Measurements from ENCODE around the gene REELD1.

The REELD1 gene

GRCh38 chr4:146214238-146214637 is at the start of gene REELD1:
REELD1 (plus strand) TSS chr4:146214538; CDS start chr4:146216953, 2,415 bp downstream.
- no peak for DNase-seq (ENCODE audit: low read depth in 2 of 2)

DNA sequence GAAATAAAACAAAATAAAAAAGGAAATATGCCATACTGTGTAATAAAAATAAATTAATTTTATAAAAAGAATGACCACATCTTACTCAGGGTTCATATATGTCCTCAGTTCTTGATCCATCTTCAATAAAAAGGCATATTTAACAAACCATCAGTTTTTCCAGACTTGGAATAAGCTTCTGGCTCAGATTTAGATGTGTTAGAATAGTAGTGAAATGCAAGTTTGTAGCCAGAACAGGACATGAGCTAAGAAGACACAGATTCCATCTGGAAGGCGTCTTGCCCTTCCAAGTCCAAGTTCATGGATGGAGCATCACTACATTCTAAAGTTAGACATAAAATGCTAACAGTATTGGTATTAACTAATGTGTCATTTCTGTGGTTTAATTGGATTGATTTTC is 49.1 kb upstream of the REELD1 start:
- no peak for DNase-seq (ENCODE audit: low read depth in 2 of 2)

DNA sequence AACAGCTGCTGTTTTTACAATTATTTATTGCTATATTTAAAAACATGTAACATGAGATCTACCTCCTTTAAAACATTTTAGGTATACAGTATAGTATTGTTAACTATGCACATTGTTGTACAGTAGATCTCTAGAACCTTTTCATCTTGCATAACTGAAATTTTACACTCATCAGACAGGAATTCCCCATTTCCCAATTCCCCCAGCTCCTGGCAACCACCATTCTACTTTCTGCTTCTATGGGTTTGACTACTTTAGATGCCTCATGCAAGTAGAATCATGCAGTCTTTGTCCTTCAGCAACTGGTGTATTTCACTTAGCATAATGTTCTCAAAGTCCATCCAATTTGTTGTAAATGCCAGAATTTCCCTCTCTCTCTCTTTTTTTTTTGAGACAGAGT is 48.5 kb upstream of the REELD1 start:
- peak; percentile 60 to 63 for DNase-seq (ENCODE audit: low read depth in 2 of 2)

DNA sequence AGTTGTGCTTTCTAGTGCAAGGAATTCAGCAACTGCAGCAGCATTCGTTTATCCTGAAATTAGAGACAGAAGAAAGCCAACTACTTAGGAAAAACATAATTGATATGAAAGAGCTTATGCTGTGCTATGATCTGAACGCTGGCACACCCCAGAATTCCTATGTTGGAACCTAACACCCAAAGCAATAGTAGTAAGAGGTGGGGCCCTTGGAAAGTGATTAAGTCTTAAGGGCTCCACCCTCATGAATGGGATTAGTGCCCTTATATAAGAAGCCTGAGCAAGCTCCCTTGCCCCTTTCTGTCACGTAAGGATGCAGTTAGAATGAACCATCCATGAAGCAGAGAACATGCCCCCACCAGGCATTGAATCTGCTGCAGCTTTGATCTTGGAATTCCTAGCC is 44.2 kb upstream of the REELD1 start:
- no peak for DNase-seq (ENCODE audit: low read depth in 2 of 2)

- peak; percentile 64 to 67 for DNase-seq (ENCODE audit: low read depth in 2 of 2)
These were observed 38.5 kb upstream of the REELD1 start, which contains the start of gene LSM6 for GRCh38 chr4:146175541-146176453. LSM6 (plus strand) TSS chr4:146175718; CDS start chr4:146182922, 7,204 bp downstream.

DNA sequence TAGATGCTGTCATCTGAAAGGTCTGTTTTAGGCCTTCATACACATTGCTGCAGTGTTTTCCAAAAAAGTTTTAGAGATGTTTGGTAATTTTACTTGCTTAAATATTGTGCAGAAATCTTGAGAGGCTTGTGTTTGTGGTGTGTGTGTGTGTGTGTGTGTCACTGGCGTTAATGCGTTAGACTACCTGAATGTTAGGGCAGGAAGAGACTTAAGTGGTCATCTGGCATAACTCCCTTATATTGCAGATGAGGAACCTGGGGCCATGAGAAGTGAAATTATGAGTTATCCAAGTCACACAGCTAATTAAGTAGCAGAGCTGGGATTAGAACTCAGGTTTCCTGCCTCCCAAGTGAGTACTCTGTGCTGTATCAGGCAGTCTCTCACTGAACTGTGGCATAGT is 37.4 kb upstream of the REELD1 start:
- no peak for DNase-seq (ENCODE audit: low read depth in 2 of 2)

- DNase-seq (ENCODE audit: low read depth in 2 of 2): no peak
These were observed 36.2 kb upstream of the REELD1 start for GRCh38 chr4:146178126-146178525.

- no peak for DNase-seq (ENCODE audit: low read depth in 2 of 2)
These were observed 34.5 kb upstream of the REELD1 start for GRCh38 chr4:146179784-146180370.

GRCh38 chr4:146182443-146182842 is 31.9 kb upstream of the REELD1 start:
- no peak for DNase-seq (ENCODE audit: low read depth in 2 of 2)

DNA sequence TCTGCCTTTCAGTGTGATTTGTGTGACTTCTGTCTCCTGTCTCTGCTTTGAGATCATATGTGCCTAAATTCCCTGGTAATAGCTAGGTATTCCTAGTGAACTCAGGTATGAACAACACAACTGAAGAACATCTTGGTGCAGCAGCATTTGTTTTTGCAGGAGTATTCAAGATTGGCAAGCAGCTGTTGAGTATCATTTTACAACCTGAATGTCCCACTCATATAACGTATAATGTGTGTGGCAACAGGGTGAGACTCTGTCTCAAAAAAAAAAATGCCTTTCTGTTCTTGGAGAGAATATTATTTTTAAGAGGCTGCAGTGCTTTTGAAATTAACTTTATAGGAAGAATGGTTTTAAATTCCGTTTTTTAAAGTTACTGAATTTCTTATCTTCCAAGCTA is 31.1 kb upstream of the REELD1 start:
- no peak for DNase-seq (ENCODE audit: low read depth in 2 of 2)

- no peak for DNase-seq (ENCODE audit: low read depth in 2 of 2)
These were observed 28.3 kb upstream of the REELD1 start for GRCh38 chr4:146186041-146186440.

GRCh38 chr4:146186596-146186995 is 27.7 kb upstream of the REELD1 start:
- no peak for DNase-seq (ENCODE audit: low read depth in 2 of 2)

DNA sequence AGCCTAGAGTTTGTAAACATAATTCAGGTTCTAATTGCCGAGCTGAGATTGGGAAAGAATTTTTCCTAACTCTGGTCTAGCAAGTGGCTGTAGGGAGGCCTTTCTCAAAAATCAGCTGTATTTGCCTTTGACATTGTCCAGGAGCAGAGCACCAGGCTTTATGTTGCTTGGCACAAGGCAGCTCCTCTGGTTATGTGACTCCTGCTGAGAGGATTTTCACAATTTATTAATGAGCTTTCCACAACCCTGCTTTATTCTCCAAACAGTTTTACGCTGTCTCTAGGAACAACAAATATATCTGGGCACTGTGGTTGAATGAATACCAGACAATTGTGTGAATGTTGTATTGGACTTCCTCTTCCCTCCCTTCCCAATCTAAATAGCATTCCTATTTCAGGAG is 23.9 kb upstream of the REELD1 start:
- DNase-seq (ENCODE audit: low read depth in 2 of 2): no peak

- no peak for DNase-seq (ENCODE audit: low read depth in 2 of 2)
These were observed 22.4 kb upstream of the REELD1 start for GRCh38 chr4:146191766-146192458.

DNA sequence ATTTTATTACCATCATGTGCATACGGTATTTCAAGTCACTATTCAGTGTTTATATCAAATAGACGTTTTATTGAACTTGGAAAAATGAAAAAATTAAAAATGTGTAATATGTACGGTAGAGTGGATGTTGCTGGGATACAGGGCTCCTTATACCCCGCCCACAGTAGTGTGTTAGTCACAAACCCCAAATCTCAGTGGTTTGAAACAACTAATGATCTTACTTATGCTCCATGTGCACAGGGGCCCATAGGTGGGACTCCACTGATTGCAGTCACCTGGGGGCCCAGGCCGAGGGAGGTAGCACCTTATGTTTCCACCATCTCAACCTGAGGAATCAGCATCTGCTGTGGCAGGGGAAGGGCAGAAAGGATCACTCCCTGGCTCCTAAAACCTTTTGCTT is 20.7 kb upstream of the REELD1 start:
- no peak for DNase-seq (ENCODE audit: low read depth in 2 of 2)

GRCh38 chr4:146194212-146194611 is 20.1 kb upstream of the REELD1 start:
- DNase-seq (ENCODE audit: low read depth in 2 of 2): no peak

DNA sequence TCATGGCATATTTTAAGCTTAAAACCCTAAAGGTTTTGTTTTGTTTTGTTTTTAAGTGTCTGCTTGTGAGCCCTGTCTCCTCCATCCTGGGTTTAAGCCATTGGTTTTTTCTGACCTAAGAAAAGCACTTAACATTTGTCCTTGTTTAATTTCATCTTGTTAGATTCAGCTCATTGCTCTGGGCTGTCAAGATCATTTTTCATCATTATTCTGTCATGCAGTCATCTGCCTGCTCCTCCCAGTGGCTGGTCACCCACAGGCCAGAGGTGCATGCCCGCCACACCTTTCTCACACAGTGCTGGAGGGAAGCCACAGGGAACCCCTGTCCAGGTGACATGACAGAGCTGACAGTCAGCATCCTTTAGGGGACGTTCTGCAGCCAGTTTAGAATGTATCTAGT is 11.7 kb upstream of the REELD1 start:
- no peak for DNase-seq (ENCODE audit: low read depth in 2 of 2)

GRCh38 chr4:146207410-146207809 is 6.9 kb upstream of the REELD1 start:
- no peak for DNase-seq (ENCODE audit: low read depth in 2 of 2)

GRCh38 chr4:146210890-146211289 is 3.4 kb upstream of the REELD1 start:
- DNase-seq (ENCODE audit: low read depth in 2 of 2): no peak

DNA sequence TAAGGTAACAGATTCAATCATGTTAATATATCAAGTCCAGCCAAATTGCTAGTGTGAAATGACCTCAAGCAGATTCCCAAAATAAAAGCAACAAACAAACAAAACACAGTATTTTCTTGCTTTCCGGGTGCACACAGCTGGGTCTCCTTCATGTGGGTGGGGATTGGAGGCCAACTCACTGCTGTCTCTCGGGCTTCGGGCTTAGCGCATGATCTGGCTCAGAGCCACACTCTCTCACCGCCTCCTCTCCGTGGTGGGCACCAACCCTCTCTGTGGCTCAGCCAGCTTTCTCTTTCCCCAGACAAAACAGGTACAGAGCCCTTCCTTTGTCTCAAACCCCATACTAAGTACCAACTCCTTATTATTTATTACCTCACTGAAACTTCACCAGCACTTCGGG is 2.9 kb upstream of the REELD1 start:
- DNase-seq (ENCODE audit: low read depth in 2 of 2): no peak

DNA sequence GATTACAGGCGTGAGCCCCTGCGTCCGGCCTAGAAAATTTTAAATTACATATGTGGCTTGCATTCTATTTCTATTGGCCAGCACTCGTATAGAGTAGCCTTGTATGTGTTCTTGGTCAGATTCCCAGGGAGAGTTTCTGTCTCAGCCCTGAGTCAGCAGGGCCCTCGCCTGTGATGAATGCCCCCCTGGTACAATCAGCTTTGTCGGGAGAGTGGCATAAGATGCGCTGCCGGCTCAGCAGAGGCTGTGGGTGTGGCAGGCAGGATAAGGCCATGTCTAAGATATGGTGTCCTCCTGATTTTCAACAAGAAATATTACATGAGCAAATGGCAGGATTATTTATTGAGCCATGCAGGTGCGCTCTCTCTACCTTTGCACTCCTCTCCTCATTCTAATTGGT is 1.6 kb upstream of the REELD1 start:
- no peak for DNase-seq (ENCODE audit: low read depth in 2 of 2)

- no peak for DNase-seq (ENCODE audit: low read depth in 2 of 2)
These were observed 8.0 kb downstream of the REELD1 start for GRCh38 chr4:146222313-146222712.
